Loucy (cell line): Measurements from ENCODE around the gene SSH2.

Source experiments
- H2AFZ ChIP-seq: fragments of 200-600 bp; sonication (generic); 2 replicates; pipeline ENCODE4 v1.6.0; 2016; ENCODE audit warnings: antibody characterized with exemption, mild to moderate bottlenecking, low read length, moderate library complexity
- H3F3A ChIP-seq: fragments of 200-600 bp; 2 replicates; pipeline ENCODE4 v1.6.0; 2016; ENCODE audit warnings: antibody characterized with exemption, low read depth, mild to moderate bottlenecking
- H3K27me3 ChIP-seq: fragments of 200-600 bp; sonication (generic); 2 replicates; pipeline ENCODE4 v1.6.1; 2014; ENCODE audit warnings: low read length, mild to moderate bottlenecking; ENCODE audit not compliant: insufficient read depth, poor library complexity, severe bottlenecking
- H3K36me3 ChIP-seq: fragments of 200-600 bp; sonication (generic); 2 replicates; pipeline ENCODE4 v1.6.1; 2016; ENCODE audit warnings: low read length; ENCODE audit not compliant: insufficient read depth
- H3K4me1 ChIP-seq: fragments of 200-600 bp; sonication (generic); 2 replicates; pipeline ENCODE4 v1.5.1; 2014; ENCODE audit warnings: low read length, mild to moderate bottlenecking; ENCODE audit not compliant: insufficient read depth, poor library complexity, severe bottlenecking
- H3K4me2 ChIP-seq: fragments of 200-600 bp; sonication (generic); 2 replicates; pipeline ENCODE4 v1.6.0; 2014; ENCODE audit warnings: antibody characterized with exemption, low read length, low read depth, mild to moderate bottlenecking; ENCODE audit not compliant: poor library complexity, severe bottlenecking
- H3K4me3 ChIP-seq: fragments of 200-600 bp; sonication (generic); 2 replicates; pipeline ENCODE4 v1.5.1; 2014; ENCODE audit warnings: low read length, mild to moderate bottlenecking, mixed read lengths; ENCODE audit not compliant: poor library complexity, severe bottlenecking
- H3K79me2 ChIP-seq: fragments of 200-600 bp; sonication (generic); 2 replicates; pipeline ENCODE4 v1.6.1; 2014; ENCODE audit warnings: low read length; ENCODE audit not compliant: insufficient read depth
- H3K9ac ChIP-seq: fragments of 200-600 bp; sonication (generic); 2 replicates; pipeline ENCODE4 v1.6.0; 2014; ENCODE audit warnings: mild to moderate bottlenecking, low read depth, low read length, moderate library complexity; ENCODE audit not compliant: poor library complexity, severe bottlenecking
- H3K9me2 ChIP-seq: fragments of 200-600 bp; sonication (generic); replicated peaks from 2 replicates; pipeline ENCODE4 v1.6.1; 2016; ENCODE audit warnings: low read depth, low read length, mixed read lengths
- H3K9me3 ChIP-seq: fragments of 200-600 bp; sonication (generic); 2 replicates; pipeline ENCODE4 v1.6.1; 2014; ENCODE audit warnings: mild to moderate bottlenecking, antibody characterized with exemption, low read length, low read depth; ENCODE audit not compliant: insufficient read depth
- H4K20me1 ChIP-seq: fragments of 200-600 bp; sonication (generic); 2 replicates; pipeline ENCODE4 v1.6.0; 2014; ENCODE audit warnings: antibody characterized with exemption, low read length, mild to moderate bottlenecking; ENCODE audit not compliant: insufficient read depth, poor library complexity, severe bottlenecking
- CTCF ChIP-seq: fragments of 200-600 bp; sonication (generic); conservative IDR thresholded peaks from 2 replicates; pipeline ENCODE4 v1.5.1; 2014; ENCODE audit warnings: mild to moderate bottlenecking, antibody characterized with exemption, low read length
- EZH2phosphoT487 ChIP-seq: fragments of 200-600 bp; IDR thresholded peaks from 2 replicates; pipeline ENCODE4 v1.6.1; 2018; ENCODE audit warnings: antibody characterized with exemption, mild to moderate bottlenecking, moderate library complexity, borderline replicate concordance

Gene SSH2

GRCh38 chr17:29595943-29596774 lies 333.9 kb downstream of the SSH2 start:
- no peaks in the 10 kb centered on the region for H3K36me3 ChIP-seq
- no peak overlapping the region for H3K9ac ChIP-seq
- H3K4me3 ChIP-seq = no peak overlapping the region
- no peaks in the 10 kb centered on the region for H3K27me3 ChIP-seq
- H3K79me2 ChIP-seq = no peaks in the 10 kb centered on the region
- no peaks in the 10 kb centered on the region for H4K20me1 ChIP-seq
- no peak for TF ChIP-seq CTCF
- no peak for TF ChIP-seq EZH2phosphoT487
- H3K4me1 ChIP-seq = peaks cover 20% of the 10 kb centered on the region
- H3K9me2 ChIP-seq = no peaks in the 10 kb centered on the region
- H2AFZ ChIP-seq = no peak overlapping the region
- H3K4me2 ChIP-seq = no peak overlapping the region
- no peaks in the 10 kb centered on the region for H3K9me3 ChIP-seq
- no peaks in the 10 kb centered on the region for H3F3A ChIP-seq

DNA sequence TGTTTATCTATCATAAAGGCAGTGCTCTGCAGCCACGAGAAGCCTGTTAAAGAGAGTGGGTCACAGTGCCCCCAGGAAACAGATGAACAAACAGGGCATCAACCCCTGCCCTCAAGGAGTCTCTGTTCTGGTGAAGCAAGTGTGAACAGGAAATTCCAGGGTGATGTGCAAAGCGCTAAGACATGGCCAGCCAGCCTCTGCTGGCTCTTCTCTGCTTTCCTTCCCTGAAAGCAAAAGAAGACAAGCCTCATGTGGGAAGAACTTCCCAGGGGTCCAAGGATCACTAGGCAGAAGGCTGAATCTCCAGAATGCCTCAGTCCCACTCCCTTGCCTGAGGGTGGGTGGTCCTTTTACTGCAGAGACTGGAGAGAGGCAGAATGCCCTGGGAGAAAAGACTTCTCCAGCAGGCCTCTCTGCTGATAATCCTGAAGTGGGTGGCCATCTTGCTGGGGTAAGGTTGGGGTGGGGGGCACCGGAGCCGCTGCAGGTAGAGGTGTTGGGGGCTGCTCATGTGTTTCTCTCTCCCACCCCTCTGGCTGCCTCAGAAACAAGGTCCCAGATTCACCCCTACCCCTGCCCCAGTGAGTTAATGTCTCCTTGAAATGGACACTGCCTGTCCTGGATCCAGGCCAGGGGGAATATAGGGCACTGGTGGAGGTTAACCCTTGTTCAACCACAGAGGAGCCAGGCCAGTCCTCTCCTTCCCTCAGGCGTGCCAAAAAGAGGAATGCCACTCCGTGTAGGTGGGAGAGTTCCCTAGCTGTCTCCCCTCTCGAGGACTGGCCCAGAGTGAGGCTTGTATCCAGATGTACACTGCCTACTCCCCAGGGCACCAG lies 334.7 kb downstream of the SSH2 start:
- no peak for TF ChIP-seq EZH2phosphoT487
- TF ChIP-seq CTCF = no peak
- no peak overlapping the region for H3K9ac ChIP-seq
- H3K27me3 ChIP-seq = no peaks in the 10 kb centered on the region
- H3K9me2 ChIP-seq = no peaks in the 10 kb centered on the region
- H3K36me3 ChIP-seq = no peaks in the 10 kb centered on the region
- no peak overlapping the region for H3K4me2 ChIP-seq
- H3K79me2 ChIP-seq = peaks cover 3% of the 10 kb centered on the region; the same call in 1 of the 2 replicates
- H3K4me3 ChIP-seq = no peak overlapping the region
- no peak overlapping the region for H2AFZ ChIP-seq
- H3K9me3 ChIP-seq = no peaks in the 10 kb centered on the region
- H3K4me1 ChIP-seq = peaks cover 26% of the 10 kb centered on the region
- H3F3A ChIP-seq = no peaks in the 10 kb centered on the region
- no peaks in the 10 kb centered on the region for H4K20me1 ChIP-seq

GRCh38 chr17:29594519-29595090 lies 335.4 kb downstream of the SSH2 start:
- H4K20me1 ChIP-seq = no peaks in the 10 kb centered on the region
- H3K9me3 ChIP-seq = no peaks in the 10 kb centered on the region
- no peak; the same call in 1 of the 2 replicates for TF ChIP-seq CTCF
- no peak for TF ChIP-seq EZH2phosphoT487
- H2AFZ ChIP-seq = no peak overlapping the region
- H3K79me2 ChIP-seq = peaks cover 9% of the 10 kb centered on the region; the same call in 1 of the 2 replicates
- no peaks in the 10 kb centered on the region for H3K9me2 ChIP-seq
- no peak overlapping the region for H3K9ac ChIP-seq
- H3K4me2 ChIP-seq = peak overlapping the region; percentile 95
- H3K36me3 ChIP-seq = no peaks in the 10 kb centered on the region
- H3F3A ChIP-seq = no peaks in the 10 kb centered on the region
- H3K4me3 ChIP-seq = peak overlapping the region; percentile 73
- H3K4me1 ChIP-seq = peaks cover 30% of the 10 kb centered on the region
- no peaks in the 10 kb centered on the region for H3K27me3 ChIP-seq
